NT2/D1 (cell line): ENCODE results near the gene MAP1B.

Source experiments
- SUZ12 ChIP-seq: IDR thresholded peaks from 2 replicates; pipeline ENCODE4 v1.6.1; 2011; ENCODE audit not compliant: insufficient read length, insufficient read depth; ENCODE audit errors: extremely low read depth
- YY1 ChIP-seq: IDR thresholded peaks from 2 replicates; pipeline ENCODE4 v1.6.1; 2011; ENCODE audit not compliant: insufficient read length, insufficient read depth
- ZNF274 ChIP-seq: IDR thresholded peaks from 2 replicates; pipeline ENCODE4 v1.6.1; 2011; ENCODE audit warnings: mild to moderate bottlenecking, low read depth, low read length

DNA sequence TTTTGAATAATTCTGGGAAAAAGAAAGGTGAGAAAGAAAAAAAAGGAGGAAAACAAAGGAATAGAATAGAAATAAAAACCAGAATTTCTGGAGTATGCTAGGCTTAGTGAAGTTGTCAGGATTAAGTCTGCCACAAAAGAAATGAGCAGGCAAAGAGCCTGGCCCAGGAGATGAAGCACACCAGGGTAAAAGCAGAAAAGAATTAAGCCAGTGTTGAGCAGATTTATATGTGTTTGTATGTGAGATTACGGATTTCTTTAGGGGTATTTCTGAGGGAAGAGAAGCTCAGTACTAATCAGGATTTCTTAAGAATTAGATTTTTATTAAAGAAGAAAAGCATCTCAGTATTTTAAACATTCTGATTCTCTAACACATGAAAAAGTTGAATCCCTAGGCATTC is 138.3 kb downstream of the MAP1B start:
- TF ChIP-seq ZNF274 = no peak
- no peak for TF ChIP-seq YY1
- no peak for TF ChIP-seq SUZ12
